Measurements from ENCODE around the gene GNL1.
"Not testable (repeated sequence)": the region's sequence is repeated elsewhere in the genome, so short reads cannot be mapped to it uniquely, and the experiment has no call there.

GRCh38 chr6:30497261-30497599, 59.1 kb downstream of the GNL1 start:
- not testable (repeated sequence) for TF ChIP-seq CTCF (IDR thresholded peaks at IDR 0.05; ENCODE audit: insufficient read depth, low read depth, low read length); EZH2 (IDR thresholded peaks at IDR 0.05; ENCODE audit: insufficient read depth, low read length)

Measured in astrocyte (in vitro differentiated cells and primary cell).